Measurements from ENCODE around the gene SIRT4. TPM values are rescaled to one million over a fixed set of nuclear protein-coding genes. Genes with fewer than 3 reads are reported as not detected.
"Not testable (repeated sequence)": the region's sequence is repeated elsewhere in the genome, so short reads cannot be mapped to it uniquely, and the experiment has no call there.

SIRT4 gene, protein sequence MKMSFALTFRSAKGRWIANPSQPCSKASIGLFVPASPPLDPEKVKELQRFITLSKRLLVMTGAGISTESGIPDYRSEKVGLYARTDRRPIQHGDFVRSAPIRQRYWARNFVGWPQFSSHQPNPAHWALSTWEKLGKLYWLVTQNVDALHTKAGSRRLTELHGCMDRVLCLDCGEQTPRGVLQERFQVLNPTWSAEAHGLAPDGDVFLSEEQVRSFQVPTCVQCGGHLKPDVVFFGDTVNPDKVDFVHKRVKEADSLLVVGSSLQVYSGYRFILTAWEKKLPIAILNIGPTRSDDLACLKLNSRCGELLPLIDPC
- polyA plus RNA-seq: 3.2 TPM
- long read RNA-seq, donor 1, partial matches to known transcripts: 0 of 1 reads
- long read RNA-seq, donor 1, other reads (novel, unspliced or antisense): 0 of 1 reads
- long read RNA-seq, donor 2: 0 reads
- long read RNA-seq, donor 3: 0 reads
- long read RNA-seq, donor 4: 0 reads
- long read RNA-seq, donor 5: 0 reads
- long read RNA-seq, donor 6, partial matches to known transcripts: 0 of 2 reads
- long read RNA-seq, donor 6, other reads (novel, unspliced or antisense): 0 of 2 reads
- long read RNA-seq, donor 7: 0 reads
- long read RNA-seq, donor 8: 0 reads
- long read RNA-seq, donor 9, partial matches to known transcripts: 0 of 1 reads
- long read RNA-seq, donor 9, other reads (novel, unspliced or antisense): 0 of 1 reads
- long read RNA-seq, donor 10, partial matches to known transcripts: 43 of 43 reads
- long read RNA-seq, donor 10, other reads (novel, unspliced or antisense): 0 of 43 reads
- long read RNA-seq, donor 11: 0 reads

DNA sequence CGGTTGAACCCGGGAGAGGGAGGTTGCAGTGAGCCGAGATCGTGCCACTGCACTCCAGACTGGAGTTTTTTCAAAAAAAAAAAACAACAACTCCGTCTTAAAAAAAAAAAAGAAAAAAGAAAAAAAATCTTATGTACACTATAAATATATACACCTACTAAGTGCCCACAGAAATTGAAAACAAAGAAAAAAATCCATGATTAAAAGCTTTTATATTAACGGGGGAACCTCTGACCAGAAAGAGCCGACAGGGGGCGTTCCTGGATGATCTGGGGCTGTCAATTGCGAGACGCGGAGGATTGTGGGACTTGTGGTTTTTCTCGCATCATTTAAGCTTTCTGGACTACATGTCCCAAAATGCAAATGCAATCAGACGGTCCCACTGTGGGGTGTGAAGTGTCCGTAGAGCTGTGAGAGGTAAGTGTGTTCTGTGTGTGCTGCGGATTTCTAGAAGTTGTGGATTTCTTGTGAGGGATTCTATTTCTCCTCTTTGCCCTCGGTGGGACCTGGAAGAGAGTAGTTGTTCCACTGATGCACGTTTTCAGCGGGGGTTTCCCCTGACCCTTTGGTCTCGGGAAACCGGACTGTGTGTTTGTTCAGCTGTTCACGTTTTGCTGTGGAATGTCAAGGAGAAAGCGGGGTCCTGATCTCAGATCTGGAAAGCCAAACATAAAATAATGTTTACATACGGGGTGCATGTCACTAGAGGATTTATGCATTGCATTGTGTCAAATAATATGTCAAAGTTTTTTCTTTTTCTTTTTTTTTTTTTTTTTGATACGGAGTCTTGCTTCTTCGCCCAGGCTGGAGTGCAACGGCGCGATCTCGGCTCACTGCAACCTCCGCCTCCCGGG is at the start of gene SIRT4:
TSS of gene SIRT4 (plus strand) at position 360 of the 854 bp plus-strand sequence. CDS start 1,241 bp downstream, outside the sequence.
- 73% methylated on average over 5 of the region's 31 CpGs for WGBS (ENCODE audit: insufficient coverage, low lambda C conversion rate)
- Histone ChIP-seq H3K36me3 (ENCODE audit: control insufficient read depth, insufficient read depth, low read length) (no peaks in the 10 kb centered on the region), H3K27me3 (ENCODE audit: control insufficient read depth, insufficient read depth, low read length) (no peaks in the 10 kb centered on the region), H3K9me3 (ENCODE audit: control insufficient read depth, low read depth, low read length) (no peaks in the 10 kb centered on the region), H3K27ac (ENCODE audit: low read length) (peak within 1 kb of the TSS; percentile 66), H3K4me3 (ENCODE audit: low read length) (peak within 1 kb of the TSS; percentile 61), H3K4me1 (ENCODE audit: control insufficient read depth, insufficient read depth, low read length) (peaks cover 4% of the 10 kb centered on the region)
- peak; percentile 90 to 92 for DNase-seq

DNA sequence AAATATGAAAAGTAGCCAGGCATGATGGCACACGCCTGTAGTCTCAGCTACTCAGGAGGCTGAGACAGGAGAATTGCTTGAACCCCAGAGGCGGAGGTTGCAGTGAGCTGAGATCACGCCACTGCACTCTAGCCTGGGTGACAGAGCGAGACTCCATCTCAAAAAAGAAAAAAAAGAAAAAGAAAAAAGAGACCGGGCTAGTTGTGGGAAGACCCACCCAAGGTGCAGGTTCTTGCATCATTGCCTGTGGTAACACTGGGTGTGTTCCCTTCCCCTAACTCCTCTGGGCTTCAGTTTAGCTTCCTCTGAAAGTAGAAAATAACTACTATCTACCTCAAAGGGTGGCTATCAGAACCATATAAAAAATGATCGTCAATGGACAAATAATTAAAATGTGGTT is 48.8 kb upstream of the SIRT4 start:
- peaks cover 33% of the 10 kb centered on the region for H3K4me1 ChIP-seq (ENCODE audit: control insufficient read depth, insufficient read depth, low read length)
- H3K27me3 ChIP-seq (ENCODE audit: control insufficient read depth, insufficient read depth, low read length); DNase-seq; H3K9me3 ChIP-seq (ENCODE audit: control insufficient read depth, low read depth, low read length); H3K27ac ChIP-seq (ENCODE audit: low read length); H3K4me3 ChIP-seq (ENCODE audit: low read length): not testable (repeated sequence)
- WGBS (ENCODE audit: insufficient coverage, low lambda C conversion rate): no CpG with 5 or more reads among the region's 6 CpGs
- H3K36me3 ChIP-seq (ENCODE audit: control insufficient read depth, insufficient read depth, low read length): peaks cover 27% of the 10 kb centered on the region

DNA sequence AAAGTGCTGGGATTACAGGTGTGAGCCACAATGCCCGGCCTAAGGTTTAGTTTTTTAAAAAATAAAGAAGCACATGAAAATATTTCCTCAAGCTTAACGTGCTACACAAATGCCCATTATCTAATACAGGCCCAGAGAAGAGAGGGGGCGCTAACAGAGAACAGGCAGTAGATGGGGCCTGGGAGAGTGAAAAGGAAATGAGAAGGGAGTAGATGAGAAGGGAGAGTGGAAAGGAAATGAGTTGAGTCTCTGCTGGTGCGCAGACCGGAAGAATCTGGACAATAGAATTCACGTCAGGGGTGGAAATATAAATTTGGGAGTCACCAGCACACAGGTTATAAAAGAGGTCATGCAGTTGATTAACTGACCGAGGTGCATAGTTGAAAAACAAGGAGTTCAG is 47.3 kb upstream of the SIRT4 start:
- H3K27ac ChIP-seq (ENCODE audit: low read length): no peak overlapping the region
- H3K9me3 ChIP-seq (ENCODE audit: control insufficient read depth, low read depth, low read length): no peaks in the 10 kb centered on the region
- no peak for DNase-seq
- peaks cover 32% of the 10 kb centered on the region for H3K4me1 ChIP-seq (ENCODE audit: control insufficient read depth, insufficient read depth, low read length)
- peaks cover 23% of the 10 kb centered on the region for H3K36me3 ChIP-seq (ENCODE audit: control insufficient read depth, insufficient read depth, low read length)
- 96% methylated on average over 4 of the region's 7 CpGs for WGBS (ENCODE audit: insufficient coverage, low lambda C conversion rate)
- no peak overlapping the region for H3K4me3 ChIP-seq (ENCODE audit: low read length)
- no peaks in the 10 kb centered on the region for H3K27me3 ChIP-seq (ENCODE audit: control insufficient read depth, insufficient read depth, low read length)

DNA sequence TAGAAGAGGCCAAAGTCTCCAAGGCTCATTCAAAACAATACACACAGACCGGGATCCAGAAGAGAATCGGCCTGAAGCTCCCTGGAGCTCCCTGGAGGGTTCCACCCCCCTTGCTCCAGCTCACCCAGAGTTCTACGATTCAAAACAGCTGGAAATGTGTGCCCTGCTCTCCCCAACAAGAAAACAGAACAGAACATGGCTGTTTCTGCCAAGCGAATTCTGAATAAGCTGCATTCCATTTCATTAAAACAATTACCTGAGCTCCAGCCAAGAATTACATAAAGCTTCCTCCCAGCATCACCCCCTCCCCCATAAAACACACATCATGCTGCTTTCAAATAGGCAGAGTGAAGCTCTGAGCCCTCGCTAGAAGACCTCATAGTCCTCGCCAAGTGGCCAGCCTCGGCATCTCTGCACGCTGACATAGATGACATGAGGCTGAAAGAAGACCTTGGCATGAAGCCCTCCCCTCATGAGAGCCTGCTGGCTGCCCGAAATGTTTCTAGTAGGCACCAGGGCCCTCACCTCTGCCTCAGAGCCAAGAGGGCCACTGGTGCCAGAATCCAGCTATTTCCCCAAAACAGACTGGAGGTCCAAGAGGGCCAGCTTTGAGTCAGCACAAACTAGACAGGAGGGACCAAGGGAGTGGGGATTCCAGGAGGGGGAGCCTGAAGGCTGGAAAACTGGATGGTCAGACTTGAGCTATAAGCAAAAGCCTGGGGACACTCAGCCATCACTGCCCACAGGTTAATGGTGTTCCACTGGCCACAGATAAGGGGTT is 44.9 kb upstream of the SIRT4 start:
- WGBS (ENCODE audit: insufficient coverage, low lambda C conversion rate): 100% methylated on average over 1 of the region's 9 CpGs
- peak in 1 of 2 donors; percentile 55 for DNase-seq

DNA sequence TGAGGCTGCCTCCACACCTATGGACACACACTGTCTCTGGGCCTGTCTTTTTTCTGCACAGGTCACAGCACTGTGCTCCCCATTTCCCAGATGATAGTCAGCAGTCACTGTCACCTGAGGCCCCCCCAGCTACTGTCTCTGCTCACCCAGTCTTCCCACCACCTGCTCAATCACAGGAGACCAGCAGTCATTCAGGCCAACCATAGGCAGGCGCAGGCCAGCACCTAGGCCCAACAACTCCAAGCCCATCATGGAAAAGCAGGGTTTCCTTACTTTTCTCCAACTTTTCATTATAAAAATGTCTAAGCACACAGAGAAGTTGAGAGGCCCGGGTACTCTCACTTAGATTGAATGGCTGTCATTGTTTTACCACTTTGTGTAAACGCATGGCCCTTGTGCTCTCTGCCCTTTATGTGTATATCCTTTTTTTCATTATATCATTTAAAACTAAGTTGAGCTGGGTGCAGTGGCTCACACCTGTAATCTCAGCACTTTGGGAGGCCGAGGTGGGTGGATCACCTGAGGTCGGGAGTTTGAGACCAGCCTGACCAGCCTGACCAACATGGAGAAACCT is 43.7 kb upstream of the SIRT4 start:
- no peak for DNase-seq
- Histone ChIP-seq H3K36me3 (ENCODE audit: control insufficient read depth, insufficient read depth, low read length) (peaks cover 16% of the 10 kb centered on the region), H3K4me1 (ENCODE audit: control insufficient read depth, insufficient read depth, low read length) (peaks cover 46% of the 10 kb centered on the region), H3K4me3 (ENCODE audit: low read length) (no peak overlapping the region), H3K27me3 (ENCODE audit: control insufficient read depth, insufficient read depth, low read length) (no peaks in the 10 kb centered on the region), H3K27ac (ENCODE audit: low read length) (no peak overlapping the region), H3K9me3 (ENCODE audit: control insufficient read depth, low read depth, low read length) (no peaks in the 10 kb centered on the region)
- no CpG with 5 or more reads among the region's 5 CpGs for WGBS (ENCODE audit: insufficient coverage, low lambda C conversion rate)

More for the DNA sequence above, 44.9 kb upstream of the SIRT4 start:
- H3K36me3 ChIP-seq (ENCODE audit: control insufficient read depth, insufficient read depth, low read length): peaks cover 17% of the 10 kb centered on the region
- H3K9me3 ChIP-seq (ENCODE audit: control insufficient read depth, low read depth, low read length): no peaks in the 10 kb centered on the region
- H3K27me3 ChIP-seq (ENCODE audit: control insufficient read depth, insufficient read depth, low read length): no peaks in the 10 kb centered on the region
- no peak overlapping the region for H3K4me3 ChIP-seq (ENCODE audit: low read length)
- peak overlapping the region; percentile 33 for H3K27ac ChIP-seq (ENCODE audit: low read length)
- peaks cover 34% of the 10 kb centered on the region for H3K4me1 ChIP-seq (ENCODE audit: control insufficient read depth, insufficient read depth, low read length)

DNA sequence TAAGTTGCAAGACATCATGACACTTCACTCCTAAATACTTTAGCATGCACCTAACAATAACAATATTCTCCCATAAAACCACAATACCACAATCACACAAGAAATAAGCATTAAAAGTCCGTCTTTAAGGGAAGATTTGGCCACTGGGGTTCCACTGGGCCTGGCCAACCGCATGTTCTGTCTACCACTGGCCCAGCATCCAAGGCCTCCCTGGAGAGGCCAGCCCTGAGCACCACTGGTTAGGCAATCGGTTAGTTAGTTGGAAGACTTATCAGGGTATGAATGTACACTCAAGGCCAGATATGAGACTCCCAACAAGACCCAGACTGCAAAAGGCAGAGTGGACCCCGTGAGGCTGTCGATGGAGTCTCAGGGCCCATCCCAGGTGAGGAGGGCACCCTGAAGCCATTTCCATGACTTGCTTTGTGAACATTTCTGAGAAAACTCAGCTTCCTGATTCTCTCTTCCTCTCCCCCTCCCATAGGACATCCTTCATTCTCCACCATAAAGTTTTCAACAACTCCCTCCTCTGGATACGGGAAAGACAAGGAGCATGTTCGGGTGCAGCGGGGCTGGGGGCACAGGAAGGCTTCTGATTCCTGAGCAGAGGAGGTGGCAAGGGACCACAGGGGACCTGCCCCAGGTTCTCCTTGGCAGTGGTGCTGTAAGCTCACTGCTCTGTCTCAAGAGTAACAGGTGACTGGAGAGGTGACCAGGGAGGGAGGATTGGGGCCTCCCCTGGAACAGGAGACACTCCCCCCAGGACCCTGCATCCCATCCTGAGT is 42.5 kb upstream of the SIRT4 start:
- no CpG with 5 or more reads among the region's 8 CpGs for WGBS (ENCODE audit: insufficient coverage, low lambda C conversion rate)
- DNase-seq: peak in 1 of 2 donors; percentile 3

DNA sequence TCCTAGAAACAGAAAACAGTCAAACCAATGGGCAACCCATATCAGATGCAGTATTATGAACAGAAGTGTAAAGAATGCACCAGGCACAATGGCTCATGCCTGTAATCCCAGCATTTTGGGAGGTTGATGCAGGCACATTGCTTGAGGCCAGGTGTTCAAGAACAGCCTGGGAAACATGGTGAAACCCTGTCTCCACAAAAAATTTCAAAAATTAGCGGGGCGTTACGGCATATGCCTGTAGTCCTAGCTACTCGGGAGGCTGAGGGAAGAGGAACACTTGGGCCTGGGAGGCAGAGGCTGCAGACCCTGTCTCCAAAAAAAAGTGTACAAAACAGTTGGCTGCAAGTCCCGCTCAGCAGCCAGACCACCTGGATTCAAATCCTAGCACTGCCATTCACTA is 41.5 kb upstream of the SIRT4 start:
- Histone ChIP-seq H3K27me3 (ENCODE audit: control insufficient read depth, insufficient read depth, low read length) (no peaks in the 10 kb centered on the region), H3K9me3 (ENCODE audit: control insufficient read depth, low read depth, low read length) (no peaks in the 10 kb centered on the region), H3K4me3 (ENCODE audit: low read length) (no peak overlapping the region), H3K4me1 (ENCODE audit: control insufficient read depth, insufficient read depth, low read length) (peaks cover 56% of the 10 kb centered on the region), H3K36me3 (ENCODE audit: control insufficient read depth, insufficient read depth, low read length) (peaks cover 2% of the 10 kb centered on the region), H3K27ac (ENCODE audit: low read length) (no peak overlapping the region)
- no CpG with 5 or more reads among the region's 5 CpGs for WGBS (ENCODE audit: insufficient coverage, low lambda C conversion rate)
- DNase-seq: no peak

More for the DNA sequence above, 42.5 kb upstream of the SIRT4 start:
- no peaks in the 10 kb centered on the region for H3K9me3 ChIP-seq (ENCODE audit: control insufficient read depth, low read depth, low read length)
- H3K4me1 ChIP-seq (ENCODE audit: control insufficient read depth, insufficient read depth, low read length): peaks cover 56% of the 10 kb centered on the region
- no peak overlapping the region for H3K27ac ChIP-seq (ENCODE audit: low read length)
- H3K27me3 ChIP-seq (ENCODE audit: control insufficient read depth, insufficient read depth, low read length): no peaks in the 10 kb centered on the region
- no peak overlapping the region for H3K4me3 ChIP-seq (ENCODE audit: low read length)
- H3K36me3 ChIP-seq (ENCODE audit: control insufficient read depth, insufficient read depth, low read length): peaks cover 8% of the 10 kb centered on the region

DNA sequence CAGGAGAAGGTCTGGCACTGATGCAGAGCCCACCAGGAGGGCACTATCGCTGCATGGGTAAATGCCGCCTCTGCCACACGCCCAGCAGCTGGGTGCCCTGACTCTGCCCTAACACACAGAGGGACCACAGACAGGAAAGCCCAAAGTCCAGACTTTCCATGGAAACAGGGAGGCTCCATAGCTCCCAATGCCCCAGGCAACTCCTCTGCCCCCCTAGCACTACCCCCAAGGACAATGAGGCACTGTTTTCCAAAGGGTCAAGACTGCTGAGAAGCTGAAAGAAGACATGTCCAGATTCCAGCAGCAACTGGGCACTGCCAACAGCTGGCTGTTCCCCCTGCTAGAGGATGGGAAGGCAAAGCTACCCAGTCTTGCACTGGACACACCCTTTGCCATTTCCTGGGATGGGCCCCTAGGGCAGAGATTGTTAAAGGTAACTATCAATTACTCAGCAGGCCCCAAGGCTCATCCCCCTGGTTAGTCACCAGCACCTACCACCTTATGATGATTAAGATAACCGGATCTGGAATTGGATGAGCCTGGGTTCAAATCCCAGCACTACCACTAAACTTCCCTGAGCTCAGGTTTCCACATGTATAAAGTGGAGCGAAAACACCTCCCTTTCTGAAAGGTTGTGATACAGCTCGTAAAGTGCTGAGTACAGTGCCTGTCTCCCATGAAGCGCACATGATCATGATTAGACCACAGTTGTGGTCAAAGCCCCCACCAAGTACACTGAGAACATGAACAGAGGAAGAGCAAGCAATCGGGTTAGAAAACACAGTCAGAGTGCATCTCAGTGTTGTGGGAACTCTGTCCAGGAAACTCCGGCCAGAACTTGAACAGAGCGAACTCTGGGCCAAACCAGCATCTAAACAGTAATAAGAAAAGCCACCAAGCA is 39.9 kb upstream of the SIRT4 start:
- no peaks in the 10 kb centered on the region for H3K9me3 ChIP-seq (ENCODE audit: control insufficient read depth, low read depth, low read length)
- no CpG with 5 or more reads among the region's 10 CpGs for WGBS (ENCODE audit: insufficient coverage, low lambda C conversion rate)
- DNase-seq: peak in 1 of 2 donors; percentile 76
- no peaks in the 10 kb centered on the region for H3K27me3 ChIP-seq (ENCODE audit: control insufficient read depth, insufficient read depth, low read length)
- H3K4me3 ChIP-seq (ENCODE audit: low read length): peak overlapping the region; percentile 93
- no peaks in the 10 kb centered on the region for H3K36me3 ChIP-seq (ENCODE audit: control insufficient read depth, insufficient read depth, low read length)
- H3K27ac ChIP-seq (ENCODE audit: low read length): peak overlapping the region; percentile 57
- peaks cover 57% of the 10 kb centered on the region for H3K4me1 ChIP-seq (ENCODE audit: control insufficient read depth, insufficient read depth, low read length)
